ENCODE measurements around the gene BAIAP2L2.

Gene BAIAP2L2

GRCh38 chr22:38098410-38099249 lies 11.9 kb downstream of the BAIAP2L2 start:
- no peak for TF ChIP-seq CTCF (IDR thresholded peaks at IDR 0.05; ENCODE audit: borderline replicate concordance, control extremely low read depth, extremely low read depth, insufficient read depth, missing control alignments)
- in situ Hi-C loops (cut with MboI; ENCODE audit: low sequenced_read_pairs, unreplicated experiment) = no loop called here
- DNase-seq (ENCODE audit: low spot score) = no peak

- no peak for DNase-seq (ENCODE audit: low spot score)
- in situ Hi-C loops (cut with MboI; ENCODE audit: low sequenced_read_pairs, unreplicated experiment) = no loop called here
- TF ChIP-seq CTCF (IDR thresholded peaks at IDR 0.05; ENCODE audit: borderline replicate concordance, control extremely low read depth, extremely low read depth, insufficient read depth, missing control alignments) = no peak
Observed at GRCh38 chr22:38097557-38098409, 12.7 kb downstream of the BAIAP2L2 start.

DNA sequence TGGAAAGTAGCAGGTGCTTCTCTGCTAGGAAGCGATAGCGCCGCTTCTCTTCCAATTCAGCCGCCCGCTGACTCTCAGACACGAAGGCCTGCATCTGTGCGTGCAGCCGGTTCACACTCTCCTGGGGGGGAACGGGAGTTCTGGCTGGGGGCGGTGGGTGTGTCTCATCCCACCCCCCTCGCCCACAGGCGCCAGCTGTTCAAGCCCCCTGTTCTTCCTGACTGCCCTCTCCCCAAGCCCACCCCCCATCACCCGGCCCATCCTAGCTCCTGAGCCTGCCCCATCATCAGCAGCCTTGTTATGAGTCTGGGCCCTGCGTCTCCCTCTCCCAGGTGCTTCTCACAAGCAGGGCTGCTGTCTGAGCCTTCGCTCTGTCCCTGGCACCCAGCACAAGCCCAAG lies 13.4 kb downstream of the BAIAP2L2 start:
- in situ Hi-C loops (cut with MboI; ENCODE audit: low sequenced_read_pairs, unreplicated experiment) = no loop called here
- no peak for DNase-seq (ENCODE audit: low spot score)
- TF ChIP-seq CTCF (IDR thresholded peaks at IDR 0.05; ENCODE audit: borderline replicate concordance, control extremely low read depth, extremely low read depth, insufficient read depth, missing control alignments) = no peak

DNA sequence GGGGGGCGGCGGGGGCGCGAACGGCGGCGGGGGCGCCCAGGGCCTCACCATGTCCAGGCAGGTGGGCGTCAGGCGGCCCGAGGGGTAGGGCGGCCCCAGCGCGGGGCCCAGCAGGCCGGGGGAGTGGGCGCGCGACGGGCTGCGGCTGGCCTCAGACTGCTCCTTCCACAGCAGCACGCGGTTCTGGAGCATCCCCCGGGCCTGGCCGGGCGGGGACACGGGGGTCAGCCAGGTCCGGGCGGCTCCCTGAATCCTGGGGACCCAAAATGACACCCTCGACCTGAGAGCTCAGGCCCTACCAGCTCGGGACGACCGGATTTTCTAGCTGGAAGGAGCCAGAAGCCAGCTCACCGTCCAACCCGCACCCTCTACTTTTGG lies 21.0 kb downstream of the BAIAP2L2 start:
- DNase-seq (ENCODE audit: low spot score) = no peak
- in situ Hi-C loops (cut with MboI; ENCODE audit: low sequenced_read_pairs, unreplicated experiment) = no loop called here
- TF ChIP-seq CTCF (IDR thresholded peaks at IDR 0.05; ENCODE audit: borderline replicate concordance, control extremely low read depth, extremely low read depth, insufficient read depth, missing control alignments) = no peak

- in situ Hi-C loops (cut with MboI; ENCODE audit: low sequenced_read_pairs, unreplicated experiment) = no loop called here
Observed at GRCh38 chr22:38088629-38089473, 21.6 kb downstream of the BAIAP2L2 start.

More at GRCh38 chr22:38088629-38089473, 21.6 kb downstream of the BAIAP2L2 start:
- TF ChIP-seq CTCF (IDR thresholded peaks at IDR 0.05; ENCODE audit: borderline replicate concordance, control extremely low read depth, extremely low read depth, insufficient read depth, missing control alignments) = no peak
- DNase-seq (ENCODE audit: low spot score) = no peak

Data from GM13976 (cell line).